ENCODE results near the gene FXYD4.
"Not testable (repeated sequence)": the region's sequence is repeated elsewhere in the genome, so short reads cannot be mapped to it uniquely, and the experiment has no call there.

Gene FXYD4

GRCh38 chr10:43417950-43418768, 46.7 kb downstream of the FXYD4 start:
- no peak for DNase-seq (ENCODE audit: low spot score)

DNA sequence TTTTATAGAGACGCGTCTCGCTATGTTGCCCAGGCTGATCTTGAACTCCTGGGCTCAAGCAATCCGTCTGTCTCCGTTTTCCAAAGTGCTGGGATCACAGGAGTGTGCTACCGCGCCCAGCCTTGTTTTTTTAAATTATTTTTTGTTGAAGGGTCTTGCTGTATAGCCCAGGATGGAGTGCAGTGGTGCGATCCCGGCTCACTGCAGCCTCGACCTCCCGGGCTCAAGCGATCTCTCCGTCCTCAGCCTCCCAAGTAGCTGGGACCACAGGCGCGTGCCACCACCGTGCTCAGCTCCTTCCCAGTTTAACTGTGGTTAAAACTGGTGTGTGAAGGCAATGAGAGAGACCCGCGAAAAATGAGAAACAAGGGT, 48.5 kb downstream of the FXYD4 start:
- DNase-seq (ENCODE audit: low spot score), result no peak

DNA sequence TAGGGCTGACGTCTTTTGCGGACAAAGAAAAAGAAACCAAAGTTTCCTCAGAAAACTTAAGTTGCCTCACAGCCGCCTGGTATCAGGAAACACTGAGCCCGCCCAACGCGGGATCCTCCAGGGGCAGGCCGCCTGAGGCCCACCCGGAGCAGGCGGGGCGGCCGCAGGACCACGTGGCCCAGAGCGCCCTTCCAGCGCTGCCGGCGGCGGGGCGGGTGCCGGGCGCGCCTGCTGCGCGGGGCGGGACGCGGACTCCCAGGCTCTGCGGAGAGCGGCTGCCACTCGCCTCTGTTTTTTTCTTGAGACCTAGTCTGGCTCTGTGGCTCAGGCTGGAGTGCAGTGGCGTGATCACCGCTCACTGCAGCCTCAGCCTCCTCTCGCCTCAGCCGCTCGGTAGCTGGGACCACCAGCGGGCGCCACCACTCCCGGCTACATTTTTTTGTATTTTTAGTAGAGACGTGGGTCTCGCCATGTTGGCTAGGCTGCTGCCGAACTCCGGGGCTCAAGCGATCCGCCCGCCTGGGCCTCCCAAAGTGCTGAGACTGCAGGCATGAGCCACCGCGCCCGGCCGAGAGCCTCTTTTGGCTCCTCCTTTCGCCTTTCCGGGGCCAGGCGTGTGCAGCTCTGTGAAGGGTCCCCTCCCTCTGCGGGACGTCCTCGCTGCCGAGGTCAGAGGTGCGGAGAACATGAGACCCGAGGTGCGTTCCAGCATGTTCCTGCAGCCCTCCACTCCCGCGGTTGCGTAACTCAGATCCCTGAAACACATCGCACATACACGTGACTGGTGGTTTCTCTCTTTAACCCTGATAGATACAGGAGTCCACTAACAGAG, 49.1 kb downstream of the FXYD4 start:
- peak; percentile 82 for DNase-seq (ENCODE audit: low spot score)

DNA sequence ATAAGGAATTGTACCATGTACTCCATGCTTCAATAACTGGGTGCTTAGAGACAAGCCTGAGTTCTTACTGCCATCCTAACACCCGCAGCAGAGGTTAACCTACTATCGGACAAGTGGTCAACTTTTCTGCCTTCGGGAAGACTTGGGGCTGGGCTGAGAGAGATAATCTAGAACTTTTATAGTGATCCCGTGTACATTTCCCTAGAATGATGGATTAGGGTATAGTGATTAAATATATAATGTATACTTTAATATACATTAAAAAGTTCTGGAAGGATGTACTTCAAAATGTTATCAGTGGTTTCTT, 49.7 kb downstream of the FXYD4 start:
- DNase-seq (ENCODE audit: low spot score), result no peak

- DNase-seq (ENCODE audit: low spot score), result no peak
Measured at GRCh38 chr10:43421519-43421918, 50.1 kb downstream of the FXYD4 start.

- not testable (repeated sequence) for DNase-seq (ENCODE audit: low spot score)
Measured at GRCh38 chr10:43421944-43422343, 50.5 kb downstream of the FXYD4 start.

DNA sequence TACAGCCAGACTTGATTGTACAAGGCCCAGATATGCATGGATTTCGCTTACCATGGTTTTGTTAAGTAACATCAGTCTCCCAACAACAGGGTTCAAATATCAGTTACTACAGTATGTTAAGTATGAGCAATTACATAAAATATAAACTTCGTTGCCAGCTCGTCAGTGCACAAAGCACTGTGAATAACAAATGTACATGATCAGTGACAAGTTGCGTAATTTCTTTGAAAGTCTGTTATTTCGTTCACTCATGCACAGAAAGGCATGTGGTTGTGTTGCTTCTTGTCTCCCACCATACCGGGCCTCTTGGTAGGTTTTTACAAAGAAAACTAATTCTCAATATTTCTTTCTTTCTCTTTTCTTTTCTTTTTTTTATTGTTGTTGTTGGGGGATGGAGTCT, 53.0 kb downstream of the FXYD4 start:
- DNase-seq (ENCODE audit: low spot score), result no peak
